SU-DHL-6 (cell line): Measurements from ENCODE around the gene C16orf87.

Experiments used
- H2AFZ ChIP-seq: fragments of 200-600 bp; sonication (generic); 2 replicates; pipeline ENCODE4 v1.6.1; 2014; ENCODE audit warnings: low read depth, mild to moderate bottlenecking, moderate library complexity, mixed read lengths, antibody characterized with exemption, low read length; ENCODE audit not compliant: severe bottlenecking
- H3F3A ChIP-seq: fragments of 200-600 bp; shearing (Covaris generic); 2 replicates; pipeline ENCODE4 v1.6.0; 2016; ENCODE audit warnings: antibody characterized with exemption, mild to moderate bottlenecking; ENCODE audit not compliant: insufficient read depth
- H3K27ac ChIP-seq: fragments of 200-600 bp; sonication (generic); 2 replicates; pipeline ENCODE4 v1.5.1; 2016; ENCODE audit warnings: low read depth, mild to moderate bottlenecking, low read length, moderate library complexity, mixed read lengths
- H3K27me3 ChIP-seq: fragments of 200-600 bp; sonication (generic), shearing (Covaris generic); 2 replicates; pipeline ENCODE4 v1.6.0; 2014; ENCODE audit warnings: mild to moderate bottlenecking, low read length
- H3K36me3 ChIP-seq: fragments of 200-600 bp; sonication (generic); 2 replicates; pipeline ENCODE4 v1.6.1; 2014; ENCODE audit warnings: mild to moderate bottlenecking, low read length, mixed read lengths
- H3K4me2 ChIP-seq: fragments of 300-600, 200-600 bp; shearing (Covaris generic), sonication (generic); 2 replicates; pipeline ENCODE4 v1.6.0; 2014; ENCODE audit warnings: low read length, low read depth, mild to moderate bottlenecking; ENCODE audit not compliant: poor library complexity, severe bottlenecking
- H3K4me3 ChIP-seq: fragments of 200-600 bp; sonication (generic); 2 replicates; pipeline ENCODE4 v1.5.1; 2014; ENCODE audit warnings: antibody characterized with exemption, low read length, mild to moderate bottlenecking, mixed read lengths; ENCODE audit not compliant: insufficient read depth, poor library complexity, severe bottlenecking
- H3K79me2 ChIP-seq: fragments of 200-600 bp; sonication (generic); 2 replicates; pipeline ENCODE4 v1.6.1; 2014; ENCODE audit warnings: mild to moderate bottlenecking, low read length, moderate library complexity; ENCODE audit not compliant: insufficient read depth
- H3K9ac ChIP-seq: fragments of 200-600 bp; sonication (generic); 2 replicates; pipeline ENCODE4 v1.7.0; 2014; ENCODE audit warnings: mild to moderate bottlenecking, low read length
- H3K9me2 ChIP-seq: fragments of 200-600 bp; sonication (generic); replicated peaks from 2 replicates; pipeline ENCODE4 v1.6.1; 2014; ENCODE audit warnings: low read length; ENCODE audit not compliant: insufficient read depth
- H3K9me3 ChIP-seq: fragments of 200-600 bp; sonication (generic); 2 replicates; pipeline ENCODE4 v1.6.1; 2014; ENCODE audit warnings: low read length, mixed read lengths; ENCODE audit not compliant: insufficient read depth
- H4K20me1 ChIP-seq: fragments of 200-600 bp; sonication (generic); 2 replicates; pipeline ENCODE4 v1.6.1; 2014; ENCODE audit warnings: low read depth, mild to moderate bottlenecking, antibody characterized with exemption, low read length, moderate library complexity, mixed read lengths
- EZH2phosphoT487 ChIP-seq: fragments of 200-600 bp; sonication (generic), shearing (Covaris generic); conservative IDR thresholded peaks from 2 replicates; pipeline ENCODE4 v1.6.1; 2018; ENCODE audit warnings: mild to moderate bottlenecking, antibody characterized with exemption, low read length, moderate library complexity, mixed read lengths
- TF ChIP-seq, protein P1 (sequence below): fragments of 200-600 bp; sonication (generic); IDR thresholded peaks from one replicate; pipeline ENCODE4 v1.5.1; 2017; ENCODE audit warnings: antibody characterized with exemption, mild to moderate bottlenecking, low read length, moderate library complexity; ENCODE audit not compliant: insufficient read depth, poor library complexity, severe bottlenecking

C16orf87 gene

DNA sequence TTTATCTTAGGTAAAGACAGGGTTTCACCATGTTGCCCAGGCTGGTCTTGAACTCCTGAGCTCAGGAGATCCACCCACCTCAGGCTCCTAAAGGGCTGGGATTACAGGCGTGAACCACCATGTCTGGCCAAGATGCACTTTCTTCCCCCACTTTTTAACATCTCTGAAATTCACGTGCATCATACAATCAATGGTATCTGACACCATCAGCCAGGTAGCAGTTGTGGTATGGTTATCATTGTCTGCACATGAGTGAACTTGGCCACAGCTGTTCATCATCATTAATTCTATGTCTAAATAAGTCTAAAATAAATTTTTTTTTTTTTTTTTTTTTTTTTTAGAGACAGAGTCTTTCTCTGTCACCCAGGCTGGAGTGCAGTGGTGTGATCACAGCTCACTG, 48.7 kb downstream of the C16orf87 start:
- Histone ChIP-seq H3K4me3 (no peak overlapping the region), H3K27ac (no peak overlapping the region), H3K9me3 (no peaks in the 10 kb centered on the region; the same call in 1 of the 2 replicates), H3K36me3 (no peaks in the 10 kb centered on the region), H3K9ac (no peak overlapping the region), H3K4me2 (no peak overlapping the region), H3K9me2 (no peaks in the 10 kb centered on the region), H3K79me2 (no peaks in the 10 kb centered on the region), H2AFZ (no peak overlapping the region), H4K20me1 (no peaks in the 10 kb centered on the region), H3K27me3 (no peaks in the 10 kb centered on the region), H3F3A (no peaks in the 10 kb centered on the region)
- TF ChIP-seq, protein P1, sequence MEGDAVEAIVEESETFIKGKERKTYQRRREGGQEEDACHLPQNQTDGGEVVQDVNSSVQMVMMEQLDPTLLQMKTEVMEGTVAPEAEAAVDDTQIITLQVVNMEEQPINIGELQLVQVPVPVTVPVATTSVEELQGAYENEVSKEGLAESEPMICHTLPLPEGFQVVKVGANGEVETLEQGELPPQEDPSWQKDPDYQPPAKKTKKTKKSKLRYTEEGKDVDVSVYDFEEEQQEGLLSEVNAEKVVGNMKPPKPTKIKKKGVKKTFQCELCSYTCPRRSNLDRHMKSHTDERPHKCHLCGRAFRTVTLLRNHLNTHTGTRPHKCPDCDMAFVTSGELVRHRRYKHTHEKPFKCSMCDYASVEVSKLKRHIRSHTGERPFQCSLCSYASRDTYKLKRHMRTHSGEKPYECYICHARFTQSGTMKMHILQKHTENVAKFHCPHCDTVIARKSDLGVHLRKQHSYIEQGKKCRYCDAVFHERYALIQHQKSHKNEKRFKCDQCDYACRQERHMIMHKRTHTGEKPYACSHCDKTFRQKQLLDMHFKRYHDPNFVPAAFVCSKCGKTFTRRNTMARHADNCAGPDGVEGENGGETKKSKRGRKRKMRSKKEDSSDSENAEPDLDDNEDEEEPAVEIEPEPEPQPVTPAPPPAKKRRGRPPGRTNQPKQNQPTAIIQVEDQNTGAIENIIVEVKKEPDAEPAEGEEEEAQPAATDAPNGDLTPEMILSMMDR = no peak
- TF ChIP-seq EZH2phosphoT487 = no peak

DNA sequence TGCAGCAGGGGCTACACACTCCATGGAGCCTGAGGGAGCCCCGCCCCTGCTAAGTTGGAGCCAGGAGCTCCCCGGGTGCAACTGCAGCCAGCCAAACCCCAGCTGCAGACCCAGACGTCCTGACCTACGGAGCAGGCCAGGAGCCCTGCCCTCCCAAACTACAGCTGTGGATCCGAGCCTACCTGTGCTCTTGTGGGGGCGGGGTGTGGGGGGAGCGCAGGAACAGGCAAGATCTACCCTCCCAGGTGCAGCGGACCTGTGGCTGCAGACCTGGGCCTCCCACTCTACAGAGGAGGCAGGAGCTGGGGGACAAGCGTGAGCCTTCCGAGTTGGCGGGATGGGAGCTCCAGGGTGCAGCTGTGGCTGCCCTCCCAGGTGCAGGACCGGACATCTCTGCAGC, 53.2 kb downstream of the C16orf87 start:
- Histone ChIP-seq H4K20me1 (no peaks in the 10 kb centered on the region), H3K9me2 (no peaks in the 10 kb centered on the region)

DNA sequence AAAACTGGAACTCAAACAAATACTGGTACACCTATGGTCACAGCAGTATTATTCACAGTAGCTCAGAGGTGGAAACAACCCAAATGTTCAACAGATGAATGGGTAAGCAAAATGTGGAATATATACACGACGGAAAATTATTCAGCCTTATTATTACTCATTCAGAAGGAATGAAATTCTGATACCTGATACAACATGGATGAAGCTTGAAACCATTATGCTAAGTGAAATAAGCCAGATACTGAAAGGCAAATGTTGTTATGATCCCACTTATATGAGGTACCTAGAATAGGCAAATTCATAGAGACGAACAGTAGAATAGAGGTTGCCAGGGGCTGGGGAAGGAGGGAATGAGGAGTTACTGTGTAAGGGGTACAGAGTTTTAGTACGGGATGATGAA, 55.8 kb downstream of the C16orf87 start:
- Histone ChIP-seq H3K36me3 (no peaks in the 10 kb centered on the region), H3K9me2 (no peaks in the 10 kb centered on the region), H3F3A (no peaks in the 10 kb centered on the region), H3K27me3 (no peaks in the 10 kb centered on the region), H3K4me3 (no peak overlapping the region), H2AFZ (no peak overlapping the region), H3K4me2 (no peak overlapping the region), H3K9ac (no peak overlapping the region), H3K79me2 (no peaks in the 10 kb centered on the region), H3K9me3 (no peaks in the 10 kb centered on the region; the same call in 1 of the 2 replicates), H4K20me1 (no peaks in the 10 kb centered on the region), H3K27ac (no peak overlapping the region)
- TF ChIP-seq, protein P1 = no peak
- TF ChIP-seq EZH2phosphoT487 = no peak

More for the DNA sequence above, 53.2 kb downstream of the C16orf87 start:
- no peaks in the 10 kb centered on the region for H3K27me3 ChIP-seq
- H3K9me3 ChIP-seq = no peaks in the 10 kb centered on the region; the same call in 1 of the 2 replicates
- no peak overlapping the region for H3K4me3 ChIP-seq
- no peaks in the 10 kb centered on the region for H3K79me2 ChIP-seq
- no peak overlapping the region for H2AFZ ChIP-seq
- TF ChIP-seq, protein P1 = no peak
- TF ChIP-seq EZH2phosphoT487 = no peak
- no peak overlapping the region for H3K9ac ChIP-seq
- H3F3A ChIP-seq = no peaks in the 10 kb centered on the region
- no peak overlapping the region for H3K27ac ChIP-seq
- H3K36me3 ChIP-seq = no peaks in the 10 kb centered on the region
- no peak overlapping the region for H3K4me2 ChIP-seq
